GM18873 (cell line): Measurements from ENCODE around the gene LGALS3BP.
"Not testable (repeated sequence)": the region's sequence is repeated elsewhere in the genome, so short reads cannot be mapped to it uniquely, and the experiment has no call there.

ENCODE experiments used
- ATAC-seq: cut with Tn5 transposase; IDR thresholded peaks from one replicate; pipeline ENCODE4 v1.9.1; 2021; ENCODE audit warnings: mild to moderate bottlenecking, moderate library complexity, moderate number of reproducible peaks; ENCODE audit not compliant: unreplicated experiment, low FRiP score

The LGALS3BP gene

GRCh38 chr17:78945455-78945854, 34.3 kb downstream of the LGALS3BP start:
- ATAC-seq = not testable (repeated sequence)

GRCh38 chr17:78944956-78945355, 34.8 kb downstream of the LGALS3BP start:
- ATAC-seq = no peak

GRCh38 chr17:78944026-78944425, 35.7 kb downstream of the LGALS3BP start:
- no peak for ATAC-seq

GRCh38 chr17:78940708-78941107, 39.0 kb downstream of the LGALS3BP start:
- ATAC-seq = no peak

- no peak for ATAC-seq
These were observed 39.5 kb downstream of the LGALS3BP start for GRCh38 chr17:78940258-78940657.

GRCh38 chr17:78939615-78940014, 40.1 kb downstream of the LGALS3BP start:
- ATAC-seq = no peak

GRCh38 chr17:78937561-78937960, 42.2 kb downstream of the LGALS3BP start:
- ATAC-seq = no peak

GRCh38 chr17:78935419-78936323, 44.1 kb downstream of the LGALS3BP start:
- ATAC-seq = no peak

GRCh38 chr17:78934681-78935418, 44.9 kb downstream of the LGALS3BP start:
- no peak for ATAC-seq

- ATAC-seq = no peak
These were observed 45.7 kb downstream of the LGALS3BP start for GRCh38 chr17:78933959-78934568.

GRCh38 chr17:78933025-78933958, 46.4 kb downstream of the LGALS3BP start:
- no peak for ATAC-seq

- no peak for ATAC-seq
These were observed 49.6 kb downstream of the LGALS3BP start for GRCh38 chr17:78929908-78930775.

GRCh38 chr17:78925662-78926555, 53.8 kb downstream of the LGALS3BP start:
- ATAC-seq = no peak

- no peak for ATAC-seq
These were observed 54.5 kb downstream of the LGALS3BP start, which contains the start of gene TIMP2 for GRCh38 chr17:78925234-78925633. TSS of gene TIMP2 (minus strand) at chr17:78925387. CDS start at chr17:78925088, 299 bp downstream.

- ATAC-seq = no peak
These were observed 55.1 kb downstream of the LGALS3BP start for GRCh38 chr17:78924481-78925151.

- ATAC-seq = no peak
These were observed 55.9 kb downstream of the LGALS3BP start for GRCh38 chr17:78923660-78924453.
